ENCODE measurements around the gene EIF3M. TPM values are rescaled to one million over a fixed set of nuclear protein-coding genes. Genes with fewer than 3 reads are reported as not detected.

The EIF3M gene
- total RNA-seq, 2 donors from 2014 or later, result 190 to 347 TPM

GRCh38 chr11:32567154-32567553 is 16.5 kb upstream of the EIF3M start:
- no peaks in the 10 kb centered on the region for H3K4me1 ChIP-seq (ENCODE audit: control insufficient read depth in 1 of 2, low read depth in 2 of 2)
- H3K9me3 ChIP-seq, result no peaks in the 10 kb centered on the region
- TF ChIP-seq CTCF (IDR thresholded peaks at IDR 0.05), result no peak
- H3K27me3 ChIP-seq (replicated peaks; ENCODE audit: insufficient read depth), result no peaks in the 10 kb centered on the region
- no peak overlapping the region for H3K27ac ChIP-seq
- no peak for ATAC-seq (ENCODE audit: insufficient number of reproducible peaks, low FRiP score, low read depth)
- H3K4me3 ChIP-seq, result no peak overlapping the region
- H3K36me3 ChIP-seq, result no peaks in the 10 kb centered on the region
- DNase-seq (ENCODE audit: low spot score), result no peak

- Histone ChIP-seq H3K27me3 (replicated peaks; ENCODE audit: insufficient read depth) (no peaks in the 10 kb centered on the region), H3K27ac (no peak overlapping the region), H3K36me3 (no peaks in the 10 kb centered on the region), H3K4me1 (ENCODE audit: control insufficient read depth in 1 of 2, low read depth in 2 of 2) (no peaks in the 10 kb centered on the region), H3K4me3 (no peak overlapping the region), H3K9me3 (no peaks in the 10 kb centered on the region)
- ATAC-seq (ENCODE audit: insufficient number of reproducible peaks, low FRiP score, low read depth), result no peak
- TF ChIP-seq CTCF (IDR thresholded peaks at IDR 0.05), result no peak
- DNase-seq (ENCODE audit: low spot score), result no peak
These were observed 14.2 kb upstream of the EIF3M start for GRCh38 chr11:32569313-32569881.

- no peak for ATAC-seq (ENCODE audit: insufficient number of reproducible peaks, low FRiP score, low read depth)
- Histone ChIP-seq H3K4me3 (no peak overlapping the region), H3K9me3 (no peaks in the 10 kb centered on the region), H3K27ac (no peak overlapping the region), H3K27me3 (replicated peaks; ENCODE audit: insufficient read depth) (no peaks in the 10 kb centered on the region), H3K36me3 (no peaks in the 10 kb centered on the region), H3K4me1 (ENCODE audit: control insufficient read depth in 1 of 2, low read depth in 2 of 2) (no peaks in the 10 kb centered on the region)
- DNase-seq (ENCODE audit: low spot score), result no peak
- TF ChIP-seq CTCF (IDR thresholded peaks at IDR 0.05), result no peak
These were observed 12.6 kb upstream of the EIF3M start for GRCh38 chr11:32571039-32571438.

GRCh38 chr11:32573228-32573627 is 10.4 kb upstream of the EIF3M start:
- no peaks in the 10 kb centered on the region for H3K4me1 ChIP-seq (ENCODE audit: control insufficient read depth in 1 of 2, low read depth in 2 of 2)
- no peak overlapping the region for H3K27ac ChIP-seq
- no peak overlapping the region for H3K4me3 ChIP-seq
- no peaks in the 10 kb centered on the region for H3K36me3 ChIP-seq
- H3K27me3 ChIP-seq (replicated peaks; ENCODE audit: insufficient read depth), result no peaks in the 10 kb centered on the region
- ATAC-seq (ENCODE audit: insufficient number of reproducible peaks, low FRiP score, low read depth), result no peak
- TF ChIP-seq CTCF (IDR thresholded peaks at IDR 0.05), result no peak
- DNase-seq (ENCODE audit: low spot score), result no peak
- H3K9me3 ChIP-seq, result no peaks in the 10 kb centered on the region

GRCh38 chr11:32574421-32574820 is 9.2 kb upstream of the EIF3M start:
- H3K36me3 ChIP-seq, result no peaks in the 10 kb centered on the region
- H3K4me3 ChIP-seq, result no peak overlapping the region
- ATAC-seq (ENCODE audit: insufficient number of reproducible peaks, low FRiP score, low read depth) (no peak), DNase-seq (ENCODE audit: low spot score) (no peak)
- no peaks in the 10 kb centered on the region for H3K4me1 ChIP-seq (ENCODE audit: control insufficient read depth in 1 of 2, low read depth in 2 of 2)
- no peaks in the 10 kb centered on the region for H3K9me3 ChIP-seq
- no peak overlapping the region for H3K27ac ChIP-seq
- TF ChIP-seq CTCF (IDR thresholded peaks at IDR 0.05), result no peak
- H3K27me3 ChIP-seq (replicated peaks; ENCODE audit: insufficient read depth), result no peaks in the 10 kb centered on the region

All from thoracic aorta (tissue), 2 donors.